GM19463 (cell line): ENCODE data around the gene PPARG.
"Not testable (repeated sequence)": the region's sequence is repeated elsewhere in the genome, so short reads cannot be mapped to it uniquely, and the experiment has no call there.

Source experiments
- ATAC-seq: cut with Tn5 transposase; IDR thresholded peaks from one replicate; pipeline ENCODE4 v1.9.1; 2021; ENCODE audit warnings: mild to moderate bottlenecking, moderate library complexity; ENCODE audit not compliant: unreplicated experiment

The PPARG gene

DNA sequence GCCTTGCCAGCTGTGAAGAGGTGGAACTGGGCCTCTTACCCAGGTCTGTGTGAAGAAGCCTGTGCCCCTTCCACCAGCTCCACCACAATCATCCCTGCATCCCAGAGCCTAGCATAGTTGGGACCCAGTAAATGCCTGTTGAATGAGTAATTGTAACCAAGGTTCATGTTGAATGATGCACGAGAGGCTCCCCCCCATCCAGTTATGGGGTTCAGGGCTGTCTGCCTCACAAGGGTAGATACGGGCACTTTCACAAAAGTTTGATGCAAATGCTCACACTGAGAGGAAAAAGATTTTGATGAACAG, 165.9 kb downstream of the PPARG start:
- ATAC-seq, result no peak

- ATAC-seq, result no peak
These were observed 166.9 kb downstream of the PPARG start for GRCh38 chr3:12455740-12456139.

DNA sequence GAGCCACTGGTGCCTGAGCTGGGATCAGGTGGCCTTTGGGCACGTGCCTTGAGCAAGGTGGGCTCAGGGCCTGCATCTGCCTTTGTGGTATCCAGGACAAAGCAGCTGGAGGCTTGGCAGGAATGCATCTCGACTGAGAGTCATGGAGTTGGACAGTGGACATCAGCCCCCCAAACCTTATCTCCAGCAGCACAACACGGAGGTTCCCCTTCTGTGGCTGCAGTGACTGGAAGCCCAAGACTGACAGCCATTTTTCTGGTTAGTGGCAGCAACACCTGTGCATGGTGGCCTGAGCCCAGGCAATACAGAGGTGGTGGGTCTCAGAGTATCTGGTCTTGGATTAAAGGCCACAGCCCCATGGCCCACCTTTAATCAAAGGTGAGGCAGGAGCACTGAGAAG, 167.6 kb downstream of the PPARG start:
- no peak for ATAC-seq

DNA sequence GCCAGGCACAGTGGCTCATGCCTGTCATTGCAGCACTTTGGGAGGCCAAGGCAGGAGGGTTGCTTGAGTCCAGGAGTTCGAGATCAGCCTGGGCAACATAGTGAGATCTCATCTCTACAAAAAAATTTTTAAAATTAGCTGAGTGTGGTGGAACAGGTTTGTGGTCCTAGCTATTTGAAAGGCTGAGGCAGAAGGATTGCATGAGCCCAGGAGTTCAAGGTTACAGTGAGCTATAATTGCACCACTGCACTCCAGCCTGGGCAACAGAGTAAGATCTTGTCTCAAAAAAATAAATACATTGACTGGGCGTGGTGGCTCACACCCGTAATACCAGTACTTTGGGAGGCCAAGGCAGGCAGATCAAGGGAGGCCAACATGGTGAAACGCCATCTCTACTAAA, 168.5 kb downstream of the PPARG start:
- not testable (repeated sequence) for ATAC-seq

GRCh38 chr3:12458901-12459300, 170.0 kb downstream of the PPARG start:
- ATAC-seq, result no peak

GRCh38 chr3:12460127-12460526, 171.3 kb downstream of the PPARG start:
- no peak for ATAC-seq

- ATAC-seq, result no peak
These were observed 172.3 kb downstream of the PPARG start for GRCh38 chr3:12461097-12461649.

GRCh38 chr3:12462159-12462947, 173.5 kb downstream of the PPARG start:
- ATAC-seq, result no peak

DNA sequence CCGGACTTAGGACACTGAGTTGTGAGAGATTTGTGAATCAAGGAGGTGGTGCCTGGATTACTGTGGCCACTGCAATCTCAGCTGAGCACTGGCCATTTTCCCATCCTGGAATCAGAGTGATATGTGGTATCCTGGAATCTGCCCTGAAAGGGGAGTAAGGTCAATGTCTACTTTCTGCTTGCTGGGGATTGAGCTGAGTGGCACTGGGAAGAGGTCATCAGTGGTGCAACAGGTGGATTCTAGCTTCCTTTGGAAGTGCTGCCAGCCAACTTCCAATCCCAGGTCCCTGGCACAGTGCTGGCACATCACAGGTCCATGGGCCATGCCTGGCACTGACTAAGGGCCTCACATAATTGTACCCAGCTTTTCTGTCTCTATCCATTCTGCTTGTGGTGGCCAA, 174.8 kb downstream of the PPARG start:
- no peak for ATAC-seq

GRCh38 chr3:12464181-12464580, 175.3 kb downstream of the PPARG start:
- no peak for ATAC-seq

DNA sequence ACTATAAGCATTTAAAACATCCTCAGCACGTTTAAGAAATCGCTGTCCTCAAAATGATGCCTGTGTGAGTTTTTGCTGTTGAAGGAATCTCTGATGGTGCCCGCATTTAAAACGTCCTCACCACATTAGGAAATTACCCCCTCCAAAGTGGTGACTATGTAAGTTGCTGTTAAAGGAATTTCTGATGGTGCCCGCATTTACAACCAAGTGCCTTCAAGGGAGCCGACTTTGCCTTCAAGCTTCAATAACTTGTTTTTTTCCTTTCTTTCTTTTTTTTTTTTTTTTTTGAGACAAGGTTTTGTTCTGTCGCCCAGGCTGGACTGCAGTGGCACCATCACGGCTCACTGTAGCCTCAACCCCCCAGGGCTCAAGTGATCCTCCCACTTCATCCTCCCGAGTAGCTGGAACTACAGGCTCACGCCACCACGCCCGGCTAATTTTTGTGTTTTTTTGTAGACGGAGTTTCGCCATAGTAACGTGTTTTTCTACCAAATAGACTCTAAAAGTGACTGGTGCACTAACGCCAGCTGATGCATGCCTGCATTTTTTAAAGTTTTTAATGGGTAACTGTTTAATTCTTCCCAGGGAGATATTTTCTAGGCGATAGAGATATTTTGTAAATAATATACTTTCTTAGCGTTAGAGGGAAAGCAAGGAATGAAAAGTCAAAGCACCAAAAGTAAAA, 176.4 kb downstream of the PPARG start:
- no peak for ATAC-seq

DNA sequence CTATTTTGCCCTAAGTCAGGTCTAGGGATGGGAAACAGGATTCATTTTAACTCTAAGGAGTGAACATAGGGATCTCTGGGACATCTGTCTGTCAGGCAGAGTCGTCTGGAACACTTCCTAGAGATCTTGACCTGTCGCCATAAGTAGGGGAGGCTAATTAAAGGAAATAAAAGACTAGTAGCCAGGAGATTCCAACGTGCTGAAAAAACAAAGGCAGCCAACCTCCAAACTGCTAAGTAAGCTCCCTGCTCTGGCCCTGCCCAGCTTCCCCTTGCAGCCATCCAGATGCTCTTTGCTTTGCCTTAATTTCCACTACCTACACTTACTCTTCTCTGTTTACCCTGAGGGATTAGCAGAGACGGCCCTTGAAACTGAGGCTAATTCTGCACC, 177.0 kb downstream of the PPARG start:
- no peak for ATAC-seq

DNA sequence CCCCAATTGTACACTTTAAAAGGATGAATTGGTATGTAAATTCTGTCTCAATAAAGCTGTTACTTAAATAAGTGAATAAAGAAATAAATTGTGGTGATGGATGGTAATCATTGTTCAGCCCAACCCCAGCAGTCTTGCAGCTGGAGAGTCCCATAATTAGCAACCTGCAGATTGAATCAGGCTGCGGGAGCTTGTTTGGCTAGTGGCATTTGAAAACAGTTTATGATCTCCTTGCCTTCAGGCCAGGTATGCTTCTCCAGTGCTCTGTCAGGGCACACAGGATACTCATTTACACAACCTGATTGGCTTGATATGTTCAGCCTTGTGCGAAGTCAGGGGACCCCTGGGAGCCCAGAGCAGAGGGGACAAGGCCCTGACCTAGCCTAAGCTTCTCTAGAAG, 178.9 kb downstream of the PPARG start:
- ATAC-seq, result no peak

DNA sequence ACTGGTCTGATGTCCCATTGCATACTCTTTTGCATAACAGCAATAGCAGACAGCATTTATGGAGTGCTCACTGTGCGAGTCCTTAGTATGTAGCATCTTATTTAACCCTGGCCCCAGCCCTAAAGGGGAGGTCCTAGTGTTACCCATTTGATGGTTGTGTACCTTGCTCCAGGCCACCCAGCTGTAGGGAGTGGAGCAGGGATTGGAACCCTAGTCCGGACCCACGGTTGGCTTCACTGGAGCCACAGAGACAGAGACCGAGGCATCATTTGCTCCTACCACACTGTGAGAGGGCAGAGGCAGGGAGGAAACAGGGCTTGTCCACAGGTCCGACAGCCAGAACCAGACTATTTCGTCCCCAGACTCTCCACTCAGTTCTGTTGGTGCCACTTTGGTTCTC, 179.4 kb downstream of the PPARG start:
- ATAC-seq, result no peak

DNA sequence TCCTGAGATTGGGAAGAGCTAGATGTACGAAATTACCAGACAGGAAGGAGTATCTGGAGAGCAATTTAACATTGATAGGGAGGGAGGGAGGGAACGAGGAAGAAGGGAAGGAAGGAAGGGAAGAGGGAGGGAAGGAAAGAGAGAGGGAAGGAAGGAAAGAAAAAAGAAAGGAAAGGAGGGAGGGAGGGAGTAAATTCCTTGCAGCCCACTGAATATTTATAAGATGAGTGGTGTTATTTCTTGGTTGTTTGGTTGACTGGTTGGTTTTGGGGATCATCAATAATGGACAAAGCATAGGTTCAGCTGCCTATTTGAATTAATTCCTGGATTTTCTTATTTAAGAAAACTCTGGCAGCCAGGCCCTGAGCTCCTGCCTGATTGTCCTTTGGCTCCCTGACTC, 179.9 kb downstream of the PPARG start:
- no peak for ATAC-seq

- not testable (repeated sequence) for ATAC-seq
These were observed 180.4 kb downstream of the PPARG start for GRCh38 chr3:12469222-12469621.

DNA sequence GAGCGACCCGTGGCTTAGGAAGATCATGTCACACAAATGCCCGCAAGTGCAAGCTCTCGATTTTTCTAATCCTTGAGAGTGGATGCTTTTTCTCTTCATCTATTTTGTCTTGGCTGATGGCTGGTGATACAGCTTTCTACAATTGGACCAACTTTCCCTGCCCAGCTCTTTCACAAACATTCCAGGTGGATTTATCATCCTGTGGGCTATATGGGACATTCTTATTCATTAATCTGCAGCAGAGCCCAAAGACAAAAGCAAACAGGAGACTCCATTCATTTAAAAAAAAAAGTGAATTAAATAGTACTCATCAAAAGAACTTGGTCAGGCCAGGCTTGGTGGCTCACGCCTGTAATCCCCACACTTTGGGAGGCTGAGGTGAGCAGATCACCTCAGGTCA, 181.2 kb downstream of the PPARG start:
- no peak for ATAC-seq

GRCh38 chr3:12470680-12471079, 181.8 kb downstream of the PPARG start:
- ATAC-seq, result no peak

DNA sequence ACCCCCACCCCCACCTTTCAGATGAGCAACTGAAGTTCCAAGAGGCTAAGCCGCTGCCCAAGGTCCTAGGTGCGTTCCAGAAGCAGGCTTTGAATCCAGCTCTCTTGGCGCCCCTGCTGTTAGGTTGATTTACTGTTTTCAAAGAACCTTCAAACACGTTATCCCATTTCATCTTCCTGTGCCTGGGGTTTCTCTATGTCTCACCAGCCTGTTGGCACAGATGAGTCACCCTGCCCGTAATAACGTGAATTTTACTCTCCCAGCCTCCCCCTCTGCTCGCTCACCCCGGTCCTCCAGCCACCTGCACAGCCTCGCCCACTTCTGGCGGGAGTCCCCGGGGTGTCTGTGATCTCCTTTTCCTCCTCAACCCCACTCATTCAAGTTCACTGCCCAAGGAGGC, 182.4 kb downstream of the PPARG start:
- ATAC-seq, result peak; percentile 48

- ATAC-seq, result no peak
These were observed 183.2 kb downstream of the PPARG start for GRCh38 chr3:12472000-12472610.

- no peak for ATAC-seq
These were observed 183.9 kb downstream of the PPARG start for GRCh38 chr3:12472796-12473195.

- no peak for ATAC-seq
These were observed 184.6 kb downstream of the PPARG start for GRCh38 chr3:12473511-12473910.
